Natural killer cell (primary cell): ENCODE results near the gene SNUPN. TPM values are rescaled to one million over a fixed set of nuclear protein-coding genes. Genes with fewer than 3 reads are reported as not detected.

ENCODE experiments used
- ATAC-seq, 3 donors: fragments of 150-1000 bp in 2 of 3; fragments of 200-7000 bp in 1 of 3; cut with Tn5 transposase; 1 replicate in 1 of 3; 2 replicates in 2 of 3; pipeline ENCODE4 v1.10.0; 2021; ENCODE audit warnings: mild to moderate bottlenecking in 2 of 3, moderate library complexity in 2 of 3
- DNase-seq, 2 donors: peaks; one replicate each; pipeline versions ENCODE4 v3.0.0 to v3.0.0-alpha.2; 2013 to 2021; ENCODE audit warnings: mixed read lengths in 1 of 2
- H3K27ac ChIP-seq: one replicate; pipeline ENCODE4 v1.5.1; 2013; ENCODE audit warnings: mild to moderate bottlenecking, low read length
- H3K27me3 ChIP-seq: one replicate; pipeline ENCODE4 v1.6.1; 2013; ENCODE audit warnings: low read length; ENCODE audit not compliant: control insufficient read depth, insufficient read depth
- H3K36me3 ChIP-seq: one replicate; pipeline ENCODE4 v1.6.1; 2013; ENCODE audit warnings: low read length; ENCODE audit not compliant: control insufficient read depth, insufficient read depth
- H3K4me1 ChIP-seq: one replicate; pipeline ENCODE4 v1.6.1; 2013; ENCODE audit warnings: low read length; ENCODE audit not compliant: control insufficient read depth, insufficient read depth
- H3K4me3 ChIP-seq: one replicate; pipeline ENCODE4 v1.5.1; 2013; ENCODE audit warnings: low read length
- H3K9me3 ChIP-seq: one replicate; pipeline ENCODE4 v1.6.1; 2013; ENCODE audit warnings: low read length; ENCODE audit not compliant: control insufficient read depth, insufficient read depth
- H3K27ac Mint-ChIP-seq, 2 donors: one replicate each; pipeline ENCODE4 v1.8.0; 2022; ENCODE audit warnings: mild to moderate bottlenecking in 2 of 2, mixed read lengths in 2 of 2, moderate library complexity in 1 of 2
- H3K27me3 Mint-ChIP-seq, 2 donors: one replicate each; pipeline ENCODE4 v1.8.0; 2022; ENCODE audit warnings: low read depth in 2 of 2, mixed read lengths in 2 of 2
- H3K36me3 Mint-ChIP-seq: one replicate; pipeline ENCODE4 v1.8.0; 2022; ENCODE audit warnings: mixed read lengths
- H3K4me1 Mint-ChIP-seq, 2 donors: one replicate each; pipeline ENCODE4 v1.8.0; 2022; ENCODE audit warnings: mixed read lengths in 2 of 2
- H3K4me3 Mint-ChIP-seq: one replicate; pipeline ENCODE4 v1.8.0; 2022; ENCODE audit warnings: mild to moderate bottlenecking, moderate library complexity, mixed read lengths
- H3K9me3 Mint-ChIP-seq, 2 donors: one replicate each; pipeline ENCODE4 v1.8.0; 2022; ENCODE audit warnings: mixed read lengths in 2 of 2
- CTCF ChIP-seq: fragments of 200-600 bp; IDR thresholded peaks from one replicate; pipeline ENCODE4 v1.8.0; 2022; ENCODE audit warnings: antibody characterized with exemption
- WGBS: methylation state at CpG from one replicate; pipeline ENCODE4 v1.1.7; 2013; ENCODE audit warnings: missing lambda C conversion rate; ENCODE audit not compliant: insufficient coverage; 5-methylcytosine and 5-hydroxymethylcytosine counted together
- intact Hi-C: fragments of 100-400 bp; cut with micrococcal nuclease; formaldehyde crosslinking; loops from one replicate; pipeline ENCODE4 v1.14.2; 2022
- total RNA-seq, 4 donors: library from RNA; stranded (reverse); fragments of 120-200 nt in 1 of 4; gene quantifications; one replicate each; pipeline versions ENCODE4 v1.2.3 to v1.2.4, GENCODE V29; 2013 to 2022

SNUPN gene
- 10 to 100 TPM; 13.8 to 20.7 (median 14.8) TPM for total RNA-seq
- 22.8 TPM for total RNA-seq (2013)

GRCh38 chr15:75625542-75626347, at the start of gene SNUPN:
Gene SNUPN, minus strand, starts transcription at chr15:75625725. Its CDS starts 4,674 bp downstream, at chr15:75621051.
- ATAC-seq (peak; percentile 93 to 98 (median 95)), DNase-seq (peak; percentile 85 to 97)
- peaks cover 19 to 21% of the 10 kb centered on the region in 2 donors for H3K4me1 Mint-ChIP-seq
- H3K36me3 Mint-ChIP-seq, result no peaks in the 10 kb centered on the region
- H3K27me3 Mint-ChIP-seq, result no peaks in the 10 kb centered on the region
- WGBS, result 1% methylated on average over 47 of the region's 47 CpGs
- Histone ChIP-seq H3K4me1 (peaks cover 13% of the 10 kb centered on the region), H3K27ac (peak within 1 kb of the TSS; percentile 93), H3K27me3 (no peaks in the 10 kb centered on the region), H3K4me3 (peak within 1 kb of the TSS; percentile 100), H3K9me3 (no peaks in the 10 kb centered on the region), H3K36me3 (no peaks in the 10 kb centered on the region)
- TF ChIP-seq CTCF, result no peak
- peak within 1 kb of the TSS; percentile 90 for H3K4me3 Mint-ChIP-seq
- intact Hi-C loops, result loop anchor here (1.0 to 10.0 kb wide), 3 partner anchors 15 to 174 kb away; partner anchors contain the start of genes IMP3, PTPN9 and SIN3A
- H3K27ac Mint-ChIP-seq, result peak within 1 kb of the TSS; percentile 98 to 99
- H3K9me3 Mint-ChIP-seq, result no peaks in the 10 kb centered on the region

GRCh38 chr15:75674366-75674765, 48.8 kb upstream of the SNUPN start:
- DNase-seq (no peak), ATAC-seq (no peak)
- Histone ChIP-seq H3K27me3 (no peaks in the 10 kb centered on the region), H3K36me3 (no peaks in the 10 kb centered on the region), H3K4me3 (no peak overlapping the region), H3K9me3 (no peaks in the 10 kb centered on the region), H3K4me1 (no peaks in the 10 kb centered on the region), H3K27ac (no peak overlapping the region)
- no peaks in the 10 kb centered on the region for H3K4me1 Mint-ChIP-seq
- no peaks in the 10 kb centered on the region for H3K9me3 Mint-ChIP-seq
- no peak overlapping the region for H3K27ac Mint-ChIP-seq
- no peak overlapping the region for H3K4me3 Mint-ChIP-seq
- H3K27me3 Mint-ChIP-seq, result peaks cover 0 to 2% of the 10 kb centered on the region in 2 donors
- WGBS, result 83% methylated on average over 8 of the region's 8 CpGs
- no peaks in the 10 kb centered on the region for H3K36me3 Mint-ChIP-seq
- TF ChIP-seq CTCF, result no peak
- intact Hi-C loops, result no loop called here

- Histone ChIP-seq H3K27me3 (no peaks in the 10 kb centered on the region), H3K27ac (no peak overlapping the region), H3K4me1 (no peaks in the 10 kb centered on the region), H3K4me3 (no peak overlapping the region), H3K36me3 (no peaks in the 10 kb centered on the region), H3K9me3 (no peaks in the 10 kb centered on the region)
- H3K27me3 Mint-ChIP-seq, result peaks cover 0 to 2% of the 10 kb centered on the region in 2 donors
- no peaks in the 10 kb centered on the region for H3K9me3 Mint-ChIP-seq
- no peaks in the 10 kb centered on the region for H3K36me3 Mint-ChIP-seq
- DNase-seq (no peak), ATAC-seq (no peak)
- 92% methylated on average over 10 of the region's 10 CpGs for WGBS
- no peak overlapping the region for H3K4me3 Mint-ChIP-seq
- intact Hi-C loops, result no loop called here
- H3K27ac Mint-ChIP-seq, result no peak overlapping the region
- H3K4me1 Mint-ChIP-seq, result no peaks in the 10 kb centered on the region
- TF ChIP-seq CTCF, result no peak
Measured at GRCh38 chr15:75673426-75674235, 48.1 kb upstream of the SNUPN start.
